ENCODE data around the gene LRRC75A. TPM values are rescaled to one million over a fixed set of nuclear protein-coding genes. Genes with fewer than 3 reads are reported as not detected.
A peak's percentile ranks its signal among the peaks of the same experiment; 100 is the strongest.

The LRRC75A gene
- total and polyA plus RNA-seq, 2 experiments from 2014 or later, result 10.7 to 18.0 TPM

DNA sequence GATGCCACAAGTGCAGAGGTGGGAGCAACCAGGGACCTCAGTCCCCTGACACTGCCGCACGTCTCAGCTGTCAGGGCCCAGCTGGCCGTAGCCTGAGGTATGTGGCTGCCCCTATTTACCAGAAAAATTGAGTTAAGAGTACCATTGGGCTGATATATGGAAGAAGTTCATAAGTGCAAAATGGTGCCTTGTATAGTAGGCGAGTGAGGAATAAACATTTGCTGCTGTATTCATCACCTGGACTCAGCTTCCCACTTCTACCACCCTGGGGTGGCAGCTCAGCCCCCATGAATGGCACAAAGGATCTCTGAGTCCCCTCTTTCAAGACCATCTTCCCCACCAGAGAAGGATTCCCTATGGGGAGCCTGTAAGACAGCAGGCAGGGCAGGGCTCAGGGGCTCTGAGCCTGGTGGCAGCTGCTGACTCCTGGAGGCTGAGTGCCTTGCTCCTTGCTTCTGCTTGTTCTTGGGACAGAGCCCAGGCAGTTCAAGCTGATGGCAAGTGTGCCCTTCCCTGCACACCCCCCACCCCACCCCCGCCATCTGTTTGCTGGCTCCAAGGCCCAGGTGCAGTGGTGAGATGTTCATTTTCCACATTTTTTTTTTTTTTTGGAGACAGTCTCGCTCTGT is 47.6 kb downstream of the LRRC75A start:
- Histone ChIP-seq H3K9me3 (ENCODE audit: low read depth) (no peaks in the 10 kb centered on the region), H3K4me1 (ENCODE audit: insufficient read depth) (peaks cover 33% of the 10 kb centered on the region), H3K36me3 (replicated peaks; ENCODE audit: insufficient read depth, low read depth) (peaks cover 4% of the 10 kb centered on the region), H3K9me2 (replicated peaks; ENCODE audit: insufficient read depth) (no peaks in the 10 kb centered on the region), H3K27me3 (no peaks in the 10 kb centered on the region), H2AFZ (no peak overlapping the region), H3K4me2 (no peak overlapping the region), H3K4me3 (no peak overlapping the region), H4K20me1 (ENCODE audit: insufficient read depth, poor library complexity, severe bottlenecking) (peaks cover 44% of the 10 kb centered on the region), H3K79me2 (peaks cover 32% of the 10 kb centered on the region), H3K27ac (peak overlapping the region; percentile 30)
- WGBS (ENCODE audit: low lambda C conversion rate, missing lambda C conversion rate), result 93% methylated on average over 6 of the region's 6 CpGs
- TF ChIP-seq EZH2 (IDR thresholded peaks at IDR 0.05; ENCODE audit: borderline replicate concordance) (no peak), CTCF (IDR thresholded peaks at IDR 0.05; ENCODE audit: poor library complexity) (no peak), EZH2phosphoT487 (IDR thresholded peaks at IDR 0.05; ENCODE audit: low read depth, severe bottlenecking, unreplicated experiment) (no peak)
- no peak for DNase-seq (ENCODE audit: low spot score)

GRCh38 chr17:16443511-16444257 is 48.3 kb downstream of the LRRC75A start:
- Histone ChIP-seq H3K27ac (peak overlapping the region; percentile 67), H3K9me3 (ENCODE audit: low read depth) (no peaks in the 10 kb centered on the region), H4K20me1 (ENCODE audit: insufficient read depth, poor library complexity, severe bottlenecking) (peaks cover 44% of the 10 kb centered on the region), H3K9me2 (replicated peaks; ENCODE audit: insufficient read depth) (no peaks in the 10 kb centered on the region), H3K27me3 (no peaks in the 10 kb centered on the region), H3K36me3 (replicated peaks; ENCODE audit: insufficient read depth, low read depth) (peaks cover 4% of the 10 kb centered on the region), H3K4me3 (no peak overlapping the region), H3K4me2 (no peak overlapping the region), H2AFZ (no peak overlapping the region), H3K4me1 (ENCODE audit: insufficient read depth) (peaks cover 33% of the 10 kb centered on the region), H3K79me2 (peaks cover 37% of the 10 kb centered on the region)
- TF ChIP-seq EZH2phosphoT487 (IDR thresholded peaks at IDR 0.05; ENCODE audit: low read depth, severe bottlenecking, unreplicated experiment) (no peak), CTCF (IDR thresholded peaks at IDR 0.05; ENCODE audit: poor library complexity) (no peak), EZH2 (IDR thresholded peaks at IDR 0.05; ENCODE audit: borderline replicate concordance) (no peak)
- 92% methylated on average over 27 of the region's 27 CpGs for WGBS (ENCODE audit: low lambda C conversion rate, missing lambda C conversion rate)
- DNase-seq (ENCODE audit: low spot score), result no peak

DNA sequence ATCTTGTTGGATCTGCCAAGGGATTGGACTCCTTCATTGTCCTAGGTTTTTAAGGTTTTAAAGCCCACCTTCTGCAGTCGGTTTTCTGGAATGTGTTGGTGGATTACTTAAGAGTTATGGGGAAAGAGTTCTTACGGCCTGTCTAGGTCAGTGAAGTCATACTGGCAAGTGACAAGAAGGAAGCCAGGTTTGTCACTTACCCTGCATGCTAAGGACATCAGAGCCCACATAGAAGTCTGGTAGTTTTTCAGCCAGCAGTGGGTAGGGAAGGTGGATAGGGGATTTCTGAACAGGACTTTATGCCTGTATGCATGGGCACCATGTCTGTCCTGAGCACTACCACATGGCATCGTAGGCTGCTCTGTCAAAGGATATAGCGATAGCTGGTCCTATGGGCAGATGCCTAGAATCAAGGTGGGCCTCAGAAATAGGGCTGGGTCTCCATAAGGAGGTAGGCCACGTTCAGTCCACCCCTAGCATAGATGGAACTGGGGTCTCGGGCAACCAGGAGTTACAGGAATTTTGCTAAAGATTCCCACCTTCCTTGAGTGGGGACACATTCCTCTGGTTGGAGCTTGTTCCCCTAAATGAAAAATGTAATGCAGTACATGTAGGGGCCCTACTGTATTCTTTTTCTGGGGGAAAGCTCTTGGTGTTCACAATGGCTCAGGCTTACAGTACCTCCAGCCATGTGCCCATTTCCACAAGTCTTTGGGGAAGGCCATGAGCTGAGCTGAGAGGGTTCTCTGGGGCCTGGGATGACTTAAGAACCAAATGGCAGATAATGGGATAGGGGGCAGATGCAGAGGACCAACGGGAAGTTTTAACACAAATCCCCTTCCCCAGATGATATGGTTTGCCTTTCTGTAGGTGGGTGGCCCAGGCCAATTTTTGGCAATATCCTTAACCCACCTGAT is 49.1 kb downstream of the LRRC75A start:
- no peak for TF ChIP-seq CTCF (IDR thresholded peaks at IDR 0.05; ENCODE audit: poor library complexity)
- TF ChIP-seq EZH2phosphoT487 (IDR thresholded peaks at IDR 0.05; ENCODE audit: low read depth, severe bottlenecking, unreplicated experiment), result no peak
- TF ChIP-seq EZH2 (IDR thresholded peaks at IDR 0.05; ENCODE audit: borderline replicate concordance), result no peak
- WGBS (ENCODE audit: low lambda C conversion rate, missing lambda C conversion rate), result 74% methylated on average over 7 of the region's 7 CpGs
- peaks cover 38% of the 10 kb centered on the region for H3K4me1 ChIP-seq (ENCODE audit: insufficient read depth)

More for the DNA sequence above, 49.1 kb downstream of the LRRC75A start:
- H4K20me1 ChIP-seq (ENCODE audit: insufficient read depth, poor library complexity, severe bottlenecking), result peaks cover 44% of the 10 kb centered on the region
- H3K79me2 ChIP-seq, result peaks cover 37% of the 10 kb centered on the region
- H3K4me2 ChIP-seq, result peak overlapping the region; percentile 92
- H3K36me3 ChIP-seq (replicated peaks; ENCODE audit: insufficient read depth, low read depth), result peaks cover 4% of the 10 kb centered on the region
- no peak overlapping the region for H3K4me3 ChIP-seq
- no peak overlapping the region for H2AFZ ChIP-seq
- no peaks in the 10 kb centered on the region for H3K9me2 ChIP-seq (replicated peaks; ENCODE audit: insufficient read depth)
- H3K9me3 ChIP-seq (ENCODE audit: low read depth), result no peaks in the 10 kb centered on the region
- peak overlapping the region; percentile 67 for H3K27ac ChIP-seq
- no peaks in the 10 kb centered on the region for H3K27me3 ChIP-seq
- DNase-seq (ENCODE audit: low spot score), result no peak
